Effector memory CD8-positive, alpha-beta T cell (primary cell): ENCODE data around the gene KIF2A.
A peak's percentile ranks its signal among the peaks of the same experiment; 100 is the strongest.

Experiments
- ATAC-seq: fragments of 150-1000 bp; cut with Tn5 transposase; replicated peaks from 2 replicates; pipeline ENCODE4 v1.10.0; 2021; ENCODE audit warnings: mild to moderate bottlenecking, moderate library complexity
- DNase-seq, 3 experiments: peaks; one replicate each; pipeline ENCODE4 v3.0.0; 2021
- H3K27ac Mint-ChIP-seq, 2 donors: one replicate each; pipeline ENCODE4 v1.8.0; 2022; ENCODE audit warnings: mild to moderate bottlenecking in 2 of 2, mixed read lengths in 2 of 2, moderate library complexity in 2 of 2
- H3K27me3 Mint-ChIP-seq, 2 donors: one replicate each; pipeline ENCODE4 v1.8.0; 2022; ENCODE audit warnings: mixed read lengths in 2 of 2
- H3K36me3 Mint-ChIP-seq: one replicate; pipeline ENCODE4 v1.8.0; 2022; ENCODE audit warnings: mild to moderate bottlenecking, moderate library complexity, mixed read lengths; ENCODE audit not compliant: insufficient read depth
- H3K4me1 Mint-ChIP-seq, 2 donors: one replicate each; pipeline ENCODE4 v1.8.0; 2022; ENCODE audit warnings: low read depth in 2 of 2, mixed read lengths in 2 of 2
- H3K4me3 Mint-ChIP-seq, 2 donors: one replicate each; pipeline ENCODE4 v1.8.0; 2022; ENCODE audit warnings: mild to moderate bottlenecking in 2 of 2, mixed read lengths in 2 of 2, moderate library complexity in 2 of 2
- H3K9me3 Mint-ChIP-seq, 2 donors: one replicate each; pipeline ENCODE4 v1.8.0; 2022; ENCODE audit warnings: mixed read lengths in 2 of 2

Gene KIF2A

DNA sequence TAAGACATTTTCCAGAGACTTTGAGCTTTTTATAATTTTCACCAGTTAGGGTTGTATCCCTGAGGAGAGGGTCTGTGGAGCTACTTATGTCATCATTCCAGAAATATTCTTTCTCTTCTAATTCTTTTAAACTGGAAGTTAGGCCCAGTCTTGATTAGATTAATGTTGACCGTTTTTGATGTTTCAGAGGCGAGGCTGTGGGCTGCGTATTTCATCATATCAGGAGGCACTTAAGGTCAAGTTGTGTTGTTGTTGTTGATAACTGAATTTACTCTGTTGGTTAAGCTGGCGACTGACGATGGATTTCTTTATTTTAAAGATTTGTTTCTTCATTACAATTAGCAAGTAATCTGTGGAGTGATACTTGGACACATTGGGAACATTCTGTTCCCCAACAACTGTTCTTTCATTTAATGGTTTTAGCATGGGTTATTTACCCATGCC lies 126.6 kb downstream of the KIF2A start:
- no peaks in the 10 kb centered on the region for H3K9me3 Mint-ChIP-seq

More for the DNA sequence above, 126.6 kb downstream of the KIF2A start:
- Mint-ChIP-seq H3K4me3 (no peak overlapping the region), H3K4me1 (peaks cover 15 to 22% of the 10 kb centered on the region in 2 donors), H3K36me3 (peaks cover 4% of the 10 kb centered on the region), H3K27me3 (no peaks in the 10 kb centered on the region), H3K27ac (peak overlapping the region; percentile 1 to 29)
- no peak for ATAC-seq
- no peak for DNase-seq
